HepG2 (cell line): ENCODE results near the gene TLCD5. TPM values are rescaled to one million over a fixed set of nuclear protein-coding genes. Genes with fewer than 3 reads are reported as not detected.

Source experiments
- ARHGAP35 ChIP-seq: sonication (generic); formaldehyde crosslinking; IDR thresholded peaks from 2 replicates; pipeline ENCODE4 v1.9.0; 2022; ENCODE audit warnings: mild to moderate bottlenecking, inconsistent platforms, moderate library complexity, missing genetic modification reagents, borderline replicate concordance
- NR2C2 ChIP-seq: sonication (generic); formaldehyde crosslinking; IDR thresholded peaks from 2 replicates; pipeline ENCODE4 v1.4.0; 2020; ENCODE audit warnings: missing genetic modification reagents, mild to moderate bottlenecking, moderate library complexity, borderline replicate concordance
- RELA ChIP-seq: sonication (generic); formaldehyde crosslinking; IDR thresholded peaks from 2 replicates; pipeline ENCODE4 v1.4.0; 2020; ENCODE audit warnings: missing genetic modification reagents
- SATB2 ChIP-seq: sonication (generic); formaldehyde crosslinking; IDR thresholded peaks from 2 replicates; pipeline ENCODE4 v1.5.0; 2020; ENCODE audit warnings: missing genetic modification reagents
- SNAPC2 ChIP-seq: sonication (generic); formaldehyde crosslinking; IDR thresholded peaks from 2 replicates; pipeline ENCODE4 v1.8.1; 2022; ENCODE audit warnings: mild to moderate bottlenecking, missing genetic modification reagents
- ZNF557 ChIP-seq: sonication (generic); formaldehyde crosslinking; IDR thresholded peaks from 2 replicates; pipeline ENCODE4 v1.4.0; 2020; ENCODE audit warnings: missing genetic modification reagents
- ZNF768 ChIP-seq: sonication (generic); formaldehyde crosslinking; IDR thresholded peaks from 2 replicates; pipeline ENCODE4 v1.4.0; 2020; ENCODE audit warnings: missing genetic modification reagents
- polyA plus RNA-seq, 8 experiments: library from polyadenylated mRNA; depleted of rRNA in 3 of 8; stranded (reverse) in 7 of 8; unstranded in 1 of 8; fragments of >200 nt; fragmentation: Illumina TruSeq in 4 of 8; extraction: Trizol in 4 of 8; gene quantifications; 2 replicates each; pipeline versions ENCODE4 v1.2.1 to v1.2.3, GENCODE V29; 2011 to 2016; ENCODE audit warnings: low read depth in 4 of 8, missing spikeins in 1 of 8, mixed read lengths in 1 of 8; ENCODE audit not compliant: insufficient read depth in 1 of 8
- total RNA-seq, 5 experiments: library from RNA; depleted of rRNA; stranded (reverse); fragments of >200 nt; fragmentation: Illumina TruSeq; extraction: Trizol; gene quantifications; 2 replicates each; pipeline ENCODE4 v1.2.3, GENCODE V29; 2016; ENCODE audit warnings: low read depth in 1 of 5
- TF ChIP-seq, protein P1 (sequence below): sonication (generic); formaldehyde crosslinking; IDR thresholded peaks from 2 replicates; pipeline ENCODE4 v1.5.0; 2020; ENCODE audit warnings: mild to moderate bottlenecking, missing genetic modification reagents, borderline replicate concordance
- TF ChIP-seq, protein P2 (sequence below): sonication (generic); formaldehyde crosslinking; IDR thresholded peaks from 2 replicates; pipeline ENCODE4 v1.4.0; 2020; ENCODE audit warnings: mild to moderate bottlenecking, low read depth, missing genetic modification reagents
- TF ChIP-seq, protein P3 (sequence below): sonication (generic); formaldehyde crosslinking; IDR thresholded peaks from 2 replicates; pipeline ENCODE4 v1.8.1; 2023; ENCODE audit warnings: mild to moderate bottlenecking, moderate library complexity, missing genetic modification reagents
- TF ChIP-seq, protein P4 (sequence below): sonication (generic); formaldehyde crosslinking; IDR thresholded peaks from 2 replicates; pipeline ENCODE4 v1.4.0; 2020; ENCODE audit warnings: missing genetic modification reagents, borderline replicate concordance
- TF ChIP-seq, protein P5 (sequence below): sonication (generic); formaldehyde crosslinking; IDR thresholded peaks from 2 replicates; pipeline ENCODE4 v1.4.0; 2020; ENCODE audit warnings: missing genetic modification reagents, borderline replicate concordance

The TLCD5 gene
- total and polyA plus RNA-seq, 2 of the 13 experiments (the other 11 are each of a cell fraction or from before 2014, with no cell fraction given) = 6.1 to 7.6 TPM

DNA sequence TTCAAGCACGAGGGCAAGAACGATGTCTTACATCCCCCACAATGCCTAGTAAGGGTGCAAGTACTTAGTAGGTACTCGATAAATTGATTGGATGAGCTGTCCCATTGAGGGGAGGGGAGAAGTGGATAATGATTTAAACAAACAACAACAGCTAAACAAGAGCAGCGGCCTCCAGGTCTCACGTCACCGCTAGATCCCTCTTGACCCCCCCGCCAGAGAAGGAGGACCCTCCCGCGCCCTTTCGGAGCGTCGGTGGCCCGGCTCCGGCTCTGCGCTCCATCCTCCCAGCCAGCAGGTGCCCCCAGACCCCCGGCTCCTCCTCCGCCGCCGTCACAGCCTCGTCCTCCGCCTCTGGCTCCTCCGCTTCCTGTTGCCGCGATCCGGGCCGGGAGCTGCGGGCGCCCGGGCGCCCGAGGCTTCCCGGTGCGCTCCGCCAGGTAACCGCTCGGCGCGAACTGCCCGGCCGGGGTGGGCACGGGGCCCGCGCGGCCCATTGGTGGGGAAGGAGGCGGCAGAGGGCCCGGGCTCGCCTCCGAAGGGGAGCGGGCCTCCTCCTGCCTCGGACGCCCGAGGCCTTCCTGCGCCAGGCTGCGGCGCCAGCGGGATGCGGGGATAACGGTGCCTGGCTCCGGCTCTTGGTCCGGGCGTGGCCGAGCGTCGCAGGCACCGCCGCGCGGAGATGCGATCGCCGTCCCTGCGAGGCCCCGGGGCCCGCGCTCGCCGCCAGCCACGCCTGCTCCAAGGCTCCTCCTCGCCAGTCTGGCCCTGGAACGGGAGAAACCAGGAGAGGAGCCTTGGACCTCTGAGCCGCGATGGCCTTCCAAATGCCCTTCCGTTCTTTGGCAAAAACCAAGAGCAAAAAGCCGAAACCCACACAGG lies at the start of gene TLCD5 (continued):
- TF ChIP-seq ZNF768 (CRISPR knock-in tag) (peak; percentile 63; the same call in 1 of the 2 replicates), ARHGAP35 (CRISPR knock-in tag) (no peak), NR2C2 (0 out of 2 replicates have a peak, but pooled peaks have one; percentile 19), RELA (CRISPR knock-in tag) (0 out of 2 replicates have a peak, but pooled peaks have one; percentile 24), ZNF557 (CRISPR knock-in tag) (no peak; the same call in 1 of the 2 replicates), SATB2 (CRISPR knock-in tag) (0 out of 2 replicates have a peak, but pooled peaks have one; percentile 70), SNAPC2 (CRISPR knock-in tag) (peak; percentile 33; the same call in 1 of the 2 replicates)
- TF ChIP-seq, protein P1, sequence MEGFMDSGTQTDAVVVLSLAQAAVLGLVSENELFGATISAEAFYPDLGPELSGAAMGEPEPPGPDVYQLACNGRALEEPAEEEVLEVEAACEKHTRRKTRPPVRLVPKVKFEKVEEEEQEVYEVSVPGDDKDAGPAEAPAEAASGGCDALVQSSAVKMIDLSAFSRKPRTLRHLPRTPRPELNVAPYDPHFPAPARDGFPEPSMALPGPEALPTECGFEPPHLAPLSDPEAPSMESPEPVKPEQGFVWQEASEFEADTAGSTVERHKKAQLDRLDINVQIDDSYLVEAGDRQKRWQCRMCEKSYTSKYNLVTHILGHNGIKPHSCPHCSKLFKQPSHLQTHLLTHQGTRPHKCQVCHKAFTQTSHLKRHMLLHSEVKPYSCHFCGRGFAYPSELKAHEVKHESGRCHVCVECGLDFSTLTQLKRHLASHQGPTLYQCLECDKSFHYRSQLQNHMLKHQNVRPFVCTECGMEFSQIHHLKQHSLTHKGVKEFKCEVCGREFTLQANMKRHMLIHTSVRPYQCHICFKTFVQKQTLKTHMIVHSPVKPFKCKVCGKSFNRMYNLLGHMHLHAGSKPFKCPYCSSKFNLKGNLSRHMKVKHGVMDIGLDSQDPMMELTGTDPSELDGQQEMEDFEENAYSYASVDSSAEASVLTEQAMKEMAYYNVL (CRISPR knock-in tag) = no peak
- TF ChIP-seq, protein P2, sequence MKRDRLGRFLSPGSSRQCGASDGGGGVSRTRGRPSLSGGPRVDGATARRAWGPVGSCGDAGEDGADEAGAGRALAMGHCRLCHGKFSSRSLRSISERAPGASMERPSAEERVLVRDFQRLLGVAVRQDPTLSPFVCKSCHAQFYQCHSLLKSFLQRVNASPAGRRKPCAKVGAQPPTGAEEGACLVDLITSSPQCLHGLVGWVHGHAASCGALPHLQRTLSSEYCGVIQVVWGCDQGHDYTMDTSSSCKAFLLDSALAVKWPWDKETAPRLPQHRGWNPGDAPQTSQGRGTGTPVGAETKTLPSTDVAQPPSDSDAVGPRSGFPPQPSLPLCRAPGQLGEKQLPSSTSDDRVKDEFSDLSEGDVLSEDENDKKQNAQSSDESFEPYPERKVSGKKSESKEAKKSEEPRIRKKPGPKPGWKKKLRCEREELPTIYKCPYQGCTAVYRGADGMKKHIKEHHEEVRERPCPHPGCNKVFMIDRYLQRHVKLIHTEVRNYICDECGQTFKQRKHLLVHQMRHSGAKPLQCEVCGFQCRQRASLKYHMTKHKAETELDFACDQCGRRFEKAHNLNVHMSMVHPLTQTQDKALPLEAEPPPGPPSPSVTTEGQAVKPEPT = 0 out of 2 replicates have a peak, but pooled peaks have one; percentile 43
- TF ChIP-seq, protein P3, sequence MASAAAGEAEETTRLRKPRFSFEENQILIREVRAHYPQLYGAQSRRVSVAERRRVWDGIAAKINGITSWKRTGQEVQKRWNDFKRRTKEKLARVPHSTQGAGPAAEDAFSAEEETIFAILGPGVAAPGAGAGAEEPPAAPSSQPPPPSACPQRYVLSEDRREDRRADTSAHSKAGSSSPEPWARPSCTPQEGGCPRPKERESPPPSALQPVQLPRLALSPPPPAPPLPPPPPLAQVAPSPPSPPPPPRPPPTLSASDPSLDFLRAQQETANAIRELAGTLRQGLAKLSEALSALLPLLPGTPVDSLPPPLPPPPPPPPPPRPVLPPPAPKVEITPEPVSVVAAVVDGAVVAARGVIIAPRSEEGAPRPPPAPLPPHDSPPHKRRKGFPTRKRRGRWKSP (CRISPR knock-in tag) = peak; percentile 62; the same call in 1 of the 2 replicates
- TF ChIP-seq, protein P4, sequence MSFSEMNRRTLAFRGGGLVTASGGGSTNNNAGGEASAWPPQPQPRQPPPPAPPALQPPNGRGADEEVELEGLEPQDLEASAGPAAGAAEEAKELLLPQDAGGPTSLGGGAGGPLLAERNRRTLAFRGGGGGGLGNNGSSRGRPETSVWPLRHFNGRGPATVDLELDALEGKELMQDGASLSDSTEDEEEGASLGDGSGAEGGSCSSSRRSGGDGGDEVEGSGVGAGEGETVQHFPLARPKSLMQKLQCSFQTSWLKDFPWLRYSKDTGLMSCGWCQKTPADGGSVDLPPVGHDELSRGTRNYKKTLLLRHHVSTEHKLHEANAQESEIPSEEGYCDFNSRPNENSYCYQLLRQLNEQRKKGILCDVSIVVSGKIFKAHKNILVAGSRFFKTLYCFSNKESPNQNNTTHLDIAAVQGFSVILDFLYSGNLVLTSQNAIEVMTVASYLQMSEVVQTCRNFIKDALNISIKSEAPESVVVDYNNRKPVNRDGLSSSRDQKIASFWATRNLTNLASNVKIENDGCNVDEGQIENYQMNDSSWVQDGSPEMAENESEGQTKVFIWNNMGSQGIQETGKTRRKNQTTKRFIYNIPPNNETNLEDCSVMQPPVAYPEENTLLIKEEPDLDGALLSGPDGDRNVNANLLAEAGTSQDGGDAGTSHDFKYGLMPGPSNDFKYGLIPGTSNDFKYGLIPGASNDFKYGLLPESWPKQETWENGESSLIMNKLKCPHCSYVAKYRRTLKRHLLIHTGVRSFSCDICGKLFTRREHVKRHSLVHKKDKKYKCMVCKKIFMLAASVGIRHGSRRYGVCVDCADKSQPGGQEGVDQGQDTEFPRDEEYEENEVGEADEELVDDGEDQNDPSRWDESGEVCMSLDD (CRISPR knock-in tag) = no peak
- TF ChIP-seq, protein P5, sequence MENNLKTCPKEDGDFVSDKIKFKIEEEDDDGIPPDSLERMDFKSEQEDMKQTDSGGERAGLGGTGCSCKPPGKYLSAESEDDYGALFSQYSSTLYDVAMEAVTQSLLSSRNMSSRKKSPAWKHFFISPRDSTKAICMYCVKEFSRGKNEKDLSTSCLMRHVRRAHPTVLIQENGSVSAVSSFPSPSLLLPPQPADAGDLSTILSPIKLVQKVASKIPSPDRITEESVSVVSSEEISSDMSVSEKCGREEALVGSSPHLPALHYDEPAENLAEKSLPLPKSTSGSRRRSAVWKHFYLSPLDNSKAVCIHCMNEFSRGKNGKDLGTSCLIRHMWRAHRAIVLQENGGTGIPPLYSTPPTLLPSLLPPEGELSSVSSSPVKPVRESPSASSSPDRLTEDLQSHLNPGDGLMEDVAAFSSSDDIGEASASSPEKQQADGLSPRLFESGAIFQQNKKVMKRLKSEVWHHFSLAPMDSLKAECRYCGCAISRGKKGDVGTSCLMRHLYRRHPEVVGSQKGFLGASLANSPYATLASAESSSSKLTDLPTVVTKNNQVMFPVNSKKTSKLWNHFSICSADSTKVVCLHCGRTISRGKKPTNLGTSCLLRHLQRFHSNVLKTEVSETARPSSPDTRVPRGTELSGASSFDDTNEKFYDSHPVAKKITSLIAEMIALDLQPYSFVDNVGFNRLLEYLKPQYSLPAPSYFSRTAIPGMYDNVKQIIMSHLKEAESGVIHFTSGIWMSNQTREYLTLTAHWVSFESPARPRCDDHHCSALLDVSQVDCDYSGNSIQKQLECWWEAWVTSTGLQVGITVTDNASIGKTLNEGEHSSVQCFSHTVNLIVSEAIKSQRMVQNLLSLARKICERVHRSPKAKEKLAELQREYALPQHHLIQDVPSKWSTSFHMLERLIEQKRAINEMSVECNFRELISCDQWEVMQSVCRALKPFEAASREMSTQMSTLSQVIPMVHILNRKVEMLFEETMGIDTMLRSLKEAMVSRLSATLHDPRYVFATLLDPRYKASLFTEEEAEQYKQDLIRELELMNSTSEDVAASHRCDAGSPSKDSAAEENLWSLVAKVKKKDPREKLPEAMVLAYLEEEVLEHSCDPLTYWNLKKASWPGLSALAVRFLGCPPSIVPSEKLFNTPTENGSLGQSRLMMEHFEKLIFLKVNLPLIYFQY = peak; percentile 71; the same call in 1 of the 2 replicates
